Heart left ventricle (tissue), 13 donors: Measurements from ENCODE around the gene MYO15A.

Experiments
- CTCF ChIP-seq, 12 donors: fragments of 200-600 bp; sonication (generic) in 4 of 12; IDR thresholded peaks; one replicate each; pipeline versions ENCODE4 v1.5.0 to v1.8.0; 2018 to 2022; ENCODE audit warnings: antibody characterized with exemption in 12 of 12, mild to moderate bottlenecking in 5 of 12
- POLR2A ChIP-seq, 2 donors: fragments of 450-650 bp; IDR thresholded peaks; one replicate each; pipeline ENCODE4 v1.6.1; 2017; ENCODE audit warnings: antibody characterized with exemption in 2 of 2, mild to moderate bottlenecking in 2 of 2, moderate library complexity in 2 of 2
- donor health status: ischemic (EF 13 %, LVEDD 7.1; RV severe dilation, severe dysfunction).
- donor health status: DM: no; HTN: yes; CAD: no.
- donor health status: DM: no; HTN: no; CAD: no.
- donor health status: ischemic (EF 25% LVEDD 6.9; RV normal size, moderate dysfunction).
- donor health status: ischemic (EF 25% LVEDD 5.7; RV mildly dilated, moderate dysfunction).
- donor health status: ischemic (EF 35%, LVEDD 5.7; RV mildly dilated, moderate dysfunction).
- donor health status: nonischemic (EF 11% LVEDD 7.7; RV severe dilation, severe dysfunction).
- donor health status: DM: yes; HTN: yes; CAD: no.
- donor health status: PGD.
- donor health status: ischemic (EF 29% LVEDD 5.4; RV normal size, mild dysfunction).
- donor health status: nonischemic (EF 23%, LVEDD 6.1; RV moderate dilation, normal function).

GRCh38 chr17:18069101-18069500 lies 39.5 kb upstream of the MYO15A start:
- TF ChIP-seq POLR2A (IDR thresholded peaks at IDR 0.05), result no peak
- no peak for TF ChIP-seq CTCF (IDR thresholded peaks at IDR 0.05)
